22Rv1 (cell line): Measurements from ENCODE around the gene OSBPL7.

Experiments used
- H3K27ac ChIP-seq: fragments of 450-650 bp; 2 replicates; pipeline ENCODE4 v1.5.1; 2017
- CTCF ChIP-seq: fragments of 450-650 bp; IDR thresholded peaks from 2 replicates; pipeline ENCODE4 v1.5.1; 2017; ENCODE audit warnings: mild to moderate bottlenecking
- ZFX ChIP-seq: fragments of 450-650 bp; IDR thresholded peaks from 2 replicates; pipeline ENCODE4 v1.6.1; 2017; ENCODE audit warnings: antibody characterized with exemption, borderline replicate concordance

The OSBPL7 gene

GRCh38 chr17:47813077-47813476, 8.5 kb downstream of the OSBPL7 start:
- TF ChIP-seq ZFX = no peak
- TF ChIP-seq CTCF = no peak

GRCh38 chr17:47812146-47812920, 9.3 kb downstream of the OSBPL7 start:
- TF ChIP-seq ZFX = no peak
- no peak for TF ChIP-seq CTCF
- no peak overlapping the region for H3K27ac ChIP-seq

More at GRCh38 chr17:47813077-47813476, 8.5 kb downstream of the OSBPL7 start:
- no peak overlapping the region for H3K27ac ChIP-seq

- no peak overlapping the region for H3K27ac ChIP-seq
- TF ChIP-seq CTCF (no peak), ZFX (no peak)
Measured at GRCh38 chr17:47811709-47812108, 9.9 kb downstream of the OSBPL7 start.

- TF ChIP-seq ZFX (no peak), CTCF (no peak)
- H3K27ac ChIP-seq = no peak overlapping the region
Measured at GRCh38 chr17:47810901-47811635, 10.5 kb downstream of the OSBPL7 start.

- no peak overlapping the region for H3K27ac ChIP-seq
- no peak for TF ChIP-seq CTCF
- TF ChIP-seq ZFX = no peak
Measured at GRCh38 chr17:47810200-47810821, 11.3 kb downstream of the OSBPL7 start.

- no peak overlapping the region for H3K27ac ChIP-seq
- TF ChIP-seq ZFX (no peak), CTCF (no peak)
Measured at GRCh38 chr17:47808830-47809480, 12.6 kb downstream of the OSBPL7 start.
